NCI-H128 (cell line): ENCODE data around the gene BCR.
"Not testable (repeated sequence)": the region's sequence is repeated elsewhere in the genome, so short reads cannot be mapped to it uniquely, and the experiment has no call there.

Experiments used
- DNase-seq: peaks from one replicate; lab custom pipeline; 2025; ENCODE audit not compliant: unreplicated experiment; lab: John Stamatoyannopoulos, UW

Gene BCR

GRCh38 chr22:23285734-23286133 lies 105.4 kb downstream of the BCR start:
- no peak for DNase-seq

DNA sequence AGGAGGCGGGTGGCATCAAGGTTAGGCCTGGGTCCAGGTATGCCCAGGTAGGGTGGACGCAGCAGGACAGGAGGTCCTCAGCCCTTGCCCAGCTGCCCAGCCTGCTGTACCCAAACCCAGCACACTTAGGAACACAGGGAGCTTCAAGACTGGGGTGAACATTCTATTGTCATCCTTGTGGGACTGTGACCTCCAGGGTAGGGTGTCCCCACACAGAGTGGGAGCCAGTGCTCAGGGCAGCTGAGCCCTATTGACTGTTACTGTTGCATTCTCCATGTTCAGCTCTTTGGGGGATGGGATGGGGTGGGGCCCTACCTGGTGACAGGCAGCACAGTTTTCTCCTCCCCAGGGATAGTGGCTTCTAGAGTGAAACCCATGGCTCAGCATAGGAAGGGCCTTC lies 106.0 kb downstream of the BCR start:
- no peak for DNase-seq

- DNase-seq = no peak
Observed at GRCh38 chr22:23287136-23288095, 107.1 kb downstream of the BCR start.

DNA sequence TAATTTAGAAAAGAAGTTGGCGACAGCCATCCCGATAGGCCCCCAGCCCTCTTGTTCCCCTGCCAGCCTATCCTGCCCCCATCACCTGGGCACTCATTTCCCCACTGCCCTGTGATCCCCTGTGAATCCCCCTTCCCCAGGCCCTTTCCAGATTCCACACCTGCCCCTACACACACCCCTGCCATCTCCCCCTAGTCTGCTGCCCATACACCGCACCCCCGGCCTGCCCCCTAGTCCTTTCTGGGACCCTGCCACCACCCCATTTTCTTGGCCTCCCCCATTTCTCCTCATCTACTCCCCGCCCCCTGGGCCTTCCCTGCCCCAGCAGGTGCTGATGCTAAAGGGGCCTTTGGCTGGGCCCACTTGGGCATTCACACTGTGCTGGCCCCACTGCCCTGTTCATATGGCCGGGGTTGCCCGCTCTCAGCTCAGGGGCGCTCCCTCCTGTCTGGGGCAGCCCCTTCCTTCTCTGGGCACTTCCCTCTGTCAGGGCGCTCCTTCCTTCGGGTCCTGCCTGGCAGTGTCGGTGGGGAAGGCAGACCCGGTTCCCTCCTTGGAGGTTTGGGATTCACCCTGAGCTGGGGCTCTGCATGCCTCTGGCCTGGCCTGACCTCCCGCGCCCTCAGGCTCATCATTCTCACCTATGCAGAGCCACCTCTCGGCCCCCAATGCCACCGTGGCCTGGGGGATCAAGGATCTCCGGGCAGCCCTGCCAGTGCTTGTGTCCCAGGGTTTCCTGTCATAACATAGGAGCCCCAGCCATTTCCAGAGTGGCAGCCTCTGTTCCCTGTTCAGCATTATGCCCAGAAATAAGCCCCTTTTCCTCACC lies 108.2 kb downstream of the BCR start:
- no peak for DNase-seq

GRCh38 chr22:23289130-23289503 lies 108.8 kb downstream of the BCR start:
- DNase-seq = no peak

GRCh38 chr22:23289851-23290724 lies 109.8 kb downstream of the BCR start:
- no peak for DNase-seq

DNA sequence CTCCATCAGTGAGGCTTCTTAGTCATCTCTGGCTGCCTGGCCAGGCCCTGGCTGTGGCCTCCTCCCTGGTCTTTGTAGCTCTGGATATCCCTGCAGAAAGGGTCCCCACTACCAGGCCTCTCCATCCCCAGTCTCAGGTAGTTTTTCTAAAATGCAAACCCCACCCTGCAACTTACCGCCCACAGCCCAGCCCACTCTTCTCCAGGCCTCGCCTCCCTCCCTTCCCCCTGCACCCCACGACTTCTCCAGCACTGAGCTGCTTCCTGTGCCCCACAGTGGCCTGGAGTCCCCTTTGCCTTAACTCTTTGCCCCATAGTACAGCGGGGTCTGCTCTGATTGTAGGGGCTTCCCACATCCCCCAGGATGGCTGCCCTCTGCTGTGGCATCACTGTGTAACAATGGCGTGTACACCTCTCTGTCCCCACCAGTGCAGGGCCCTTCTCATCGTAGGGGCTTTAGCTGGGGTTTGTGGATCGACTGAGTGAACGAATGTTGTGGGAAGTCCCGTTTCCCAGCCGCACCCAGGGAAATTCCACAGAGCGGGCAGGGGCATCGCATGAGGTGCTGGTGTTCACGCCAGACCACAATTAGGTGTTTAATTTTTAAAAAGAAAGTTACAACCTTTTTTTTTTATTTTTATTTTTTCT lies 111.6 kb downstream of the BCR start:
- DNase-seq = no peak

- DNase-seq = no peak
Observed at GRCh38 chr22:23292453-23293350, 112.4 kb downstream of the BCR start.

DNA sequence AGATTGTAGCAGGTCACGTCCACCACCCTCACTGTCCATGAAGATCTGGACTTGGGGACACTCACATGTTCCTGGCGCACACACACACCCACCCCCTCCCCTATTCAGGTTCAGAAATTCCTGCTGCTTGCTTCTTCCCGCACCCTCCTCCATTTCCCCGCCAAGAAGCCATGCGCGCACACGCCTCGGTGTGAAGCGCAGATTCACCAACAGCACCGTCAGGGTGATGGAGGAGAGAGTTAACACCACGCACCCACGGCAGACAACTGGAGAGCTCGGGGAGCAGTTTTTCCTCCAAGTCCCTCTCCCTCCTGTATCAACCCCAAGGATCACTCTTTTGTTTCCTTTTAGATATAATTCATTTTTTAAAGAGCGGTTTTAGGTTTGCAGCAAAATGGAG lies 113.4 kb downstream of the BCR start:
- no peak for DNase-seq

DNA sequence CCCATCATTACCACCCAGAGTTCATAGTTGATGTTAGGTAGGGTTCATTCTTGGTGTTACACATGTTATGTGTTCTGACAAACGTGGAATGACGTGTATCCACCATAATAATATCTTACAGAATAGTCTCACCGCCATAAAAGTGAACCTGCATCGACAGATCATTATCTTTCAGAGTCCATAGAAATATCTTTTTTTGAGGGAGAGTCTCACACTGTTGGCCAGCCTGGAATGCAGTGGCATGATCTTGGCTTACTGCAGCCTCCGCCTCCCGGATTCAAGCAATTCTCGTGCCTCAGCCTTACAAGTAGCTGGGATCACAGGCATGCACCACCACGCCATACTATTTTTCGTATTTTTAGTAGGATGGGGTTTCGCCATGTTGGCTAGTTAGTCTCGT lies 113.9 kb downstream of the BCR start:
- DNase-seq = no peak

GRCh38 chr22:23300476-23300875 lies 120.2 kb downstream of the BCR start:
- no peak for DNase-seq

DNA sequence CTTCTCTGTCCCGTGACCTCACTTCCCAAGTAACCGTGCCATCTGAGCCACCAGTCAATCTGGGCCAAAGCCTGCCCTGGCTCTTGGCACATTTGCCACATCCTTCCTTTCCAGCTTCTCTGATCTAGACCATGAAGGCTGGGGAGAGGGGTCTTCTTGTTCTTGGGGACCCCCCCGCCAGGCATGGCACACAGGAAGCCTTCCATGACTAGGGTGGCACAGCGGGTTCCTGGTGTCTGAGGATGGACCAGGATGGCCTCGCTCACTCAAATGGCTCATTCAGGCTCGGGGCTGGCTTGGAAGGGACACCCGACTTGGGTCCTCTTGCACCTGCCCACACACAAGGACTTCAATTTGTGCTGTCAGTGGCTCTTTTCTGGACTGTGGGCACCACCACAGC lies 121.3 kb downstream of the BCR start:
- DNase-seq = no peak

DNA sequence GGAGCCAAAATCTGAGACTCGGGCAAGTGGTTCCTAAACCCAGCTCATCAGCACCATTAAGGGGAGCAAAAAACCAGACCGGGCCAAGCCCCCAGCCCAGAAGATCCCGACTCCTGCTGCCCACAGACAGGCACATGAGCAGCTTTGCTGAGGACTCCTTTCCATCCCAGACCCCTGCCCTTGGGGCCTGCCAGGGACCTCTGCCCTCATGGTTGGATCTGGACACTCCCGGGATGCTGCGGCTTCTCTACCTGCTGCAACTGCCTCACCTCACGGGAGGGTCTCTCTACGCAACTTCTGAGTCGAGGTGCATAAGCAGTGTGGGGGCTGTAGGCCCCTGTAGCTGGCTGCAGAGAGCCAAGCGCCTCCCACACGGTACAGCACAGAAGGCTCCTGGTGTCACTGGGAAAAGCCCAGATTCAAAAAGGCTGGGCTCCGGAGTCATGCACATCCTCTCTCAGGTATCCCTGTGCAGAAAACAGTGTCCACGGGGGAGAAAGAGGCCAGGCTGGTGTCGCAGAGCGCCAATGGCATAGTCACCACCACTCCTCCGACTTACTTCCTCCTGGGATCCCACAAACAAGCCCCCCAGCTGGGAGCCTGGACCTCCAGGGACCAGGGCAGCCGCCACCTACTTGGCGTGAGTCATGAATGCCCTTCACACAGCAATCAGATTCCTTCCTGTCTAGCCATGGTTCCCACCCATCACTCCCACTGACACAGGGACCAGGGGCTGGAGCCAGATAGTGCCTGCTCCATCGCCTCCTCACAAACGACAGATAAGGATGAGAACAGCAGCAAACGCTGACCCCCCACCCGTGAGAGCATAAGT lies 122.1 kb downstream of the BCR start:
- DNase-seq = no peak

DNA sequence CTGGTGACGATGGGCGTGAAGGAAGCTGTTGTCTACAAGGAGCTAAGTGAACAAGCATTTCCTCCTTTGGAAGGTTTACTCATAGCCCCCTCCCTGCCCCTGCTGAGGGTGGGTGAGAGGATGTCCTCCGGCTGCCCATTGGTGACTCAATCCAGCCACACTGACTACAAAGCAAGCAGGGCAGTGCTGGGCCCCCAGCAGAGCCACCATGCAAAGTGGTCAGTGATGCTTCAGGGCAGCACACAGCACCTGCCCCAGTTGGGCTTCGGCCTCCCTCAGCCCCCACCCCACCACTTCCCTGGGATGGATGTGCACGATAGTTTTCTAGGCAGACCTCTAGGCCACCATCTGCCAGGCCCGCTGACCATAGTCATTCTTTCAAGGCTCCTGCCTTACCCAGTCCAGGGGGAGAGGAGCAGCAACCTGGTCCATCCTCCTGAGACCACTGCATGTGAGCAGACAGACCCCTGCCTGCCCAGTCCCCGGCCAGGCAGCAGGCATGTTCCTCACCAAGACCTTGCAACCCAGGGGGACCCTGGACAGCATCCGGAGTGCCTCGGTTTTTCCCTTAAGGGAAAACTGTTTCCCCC lies 125.1 kb downstream of the BCR start:
- DNase-seq = no peak

- DNase-seq = no peak
Observed at GRCh38 chr22:23305922-23306374, 125.6 kb downstream of the BCR start.

- DNase-seq = no peak
Observed at GRCh38 chr22:23306438-23306921, 126.2 kb downstream of the BCR start.

GRCh38 chr22:23306926-23307325 lies 126.6 kb downstream of the BCR start:
- no peak for DNase-seq

- not testable (repeated sequence) for DNase-seq
Observed at GRCh38 chr22:23307511-23307910, 127.2 kb downstream of the BCR start.
